ENCODE measurements around the gene KRT27. TPM values are rescaled to one million over a fixed set of nuclear protein-coding genes. Genes with fewer than 3 reads are reported as not detected.
"Not testable (repeated sequence)": the region's sequence is repeated elsewhere in the genome, so short reads cannot be mapped to it uniquely, and the experiment has no call there.

Gene KRT27
- total RNA-seq, 1 donor from 2014 or later, result not detected

DNA sequence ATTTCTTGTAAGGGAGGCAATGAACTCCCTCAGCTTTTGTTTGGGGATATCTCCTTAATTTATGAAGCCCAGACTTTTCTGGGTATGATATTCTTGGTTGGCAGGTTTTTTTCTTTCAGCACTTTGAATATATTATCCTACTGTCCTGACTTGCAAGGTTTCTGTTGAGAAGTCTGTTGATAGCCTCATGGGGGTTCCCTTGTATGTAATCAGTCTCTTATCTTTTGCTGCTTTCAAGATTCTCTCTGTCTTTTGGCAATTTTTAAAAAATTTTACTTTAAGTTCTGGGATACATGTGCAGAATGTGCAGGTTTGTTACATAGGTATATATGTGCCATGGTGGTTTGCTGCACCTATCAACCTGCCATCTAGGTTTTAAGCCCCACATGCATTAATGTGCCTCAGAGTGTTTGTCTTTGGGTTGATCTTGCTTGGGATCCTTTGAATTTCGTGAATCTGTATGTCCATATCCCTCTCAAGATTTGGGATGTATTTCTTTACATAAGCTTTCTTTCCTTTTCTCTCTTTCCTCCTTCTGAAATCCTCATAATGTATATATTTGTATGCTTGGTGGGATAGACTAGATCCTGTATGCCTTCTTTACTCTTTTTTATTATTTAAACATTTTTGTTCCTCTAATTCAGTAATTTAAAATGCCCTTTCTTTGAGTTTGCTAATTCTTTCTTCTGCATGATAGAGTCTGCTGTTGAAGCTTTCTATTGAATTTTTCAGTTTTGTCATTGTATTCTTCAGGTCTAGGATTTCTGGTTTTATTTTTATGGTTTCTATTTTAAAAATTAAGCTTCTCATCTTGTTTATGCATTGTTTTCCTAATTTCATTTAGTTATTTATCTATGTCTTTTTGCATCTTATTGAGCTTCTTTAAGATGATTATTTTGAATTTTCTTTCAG lies 22.0 kb downstream of the KRT27 start:
- no peak for TF ChIP-seq CTCF (IDR thresholded peaks at IDR 0.05; ENCODE audit: insufficient read depth, low read length, severe bottlenecking)
- Histone ChIP-seq H3K36me3 (ENCODE audit: control insufficient read depth, insufficient read depth, low read length) (no peaks in the 10 kb centered on the region), H3K27me3 (ENCODE audit: control insufficient read depth, insufficient read depth, low read length) (no peaks in the 10 kb centered on the region), H3K4me3 (ENCODE audit: low read depth, low read length) (no peak overlapping the region)
- no peak for DNase-seq (ENCODE audit: low read depth)
- FAIRE-seq, result no peak

DNA sequence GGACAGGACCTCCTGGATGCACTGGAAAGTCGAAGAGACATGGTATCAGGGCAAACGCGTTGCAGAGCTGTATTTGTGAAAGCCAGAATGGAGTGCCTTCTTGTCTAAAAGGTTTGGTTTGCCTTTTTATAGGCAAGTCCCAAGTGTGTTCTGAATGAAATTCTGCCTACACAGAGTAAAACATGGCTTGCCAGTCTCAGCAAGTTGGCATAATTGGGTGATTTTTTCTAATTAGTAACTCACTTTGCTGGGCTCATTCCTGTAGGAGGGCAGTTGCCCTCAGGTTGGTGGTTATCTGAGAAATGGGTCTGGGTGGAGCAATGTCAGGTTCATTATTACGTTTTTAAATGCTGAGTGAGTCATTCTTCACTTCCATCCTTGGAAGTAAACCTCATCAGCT lies 27.1 kb downstream of the KRT27 start, which contains the start of gene KRT25:
Gene KRT25 (minus strand): TSS at position 101 of the 400 bp plus-strand sequence. CDS start 60 bp downstream, at position 41.
- Histone ChIP-seq H3K4me3 (ENCODE audit: low read depth, low read length) (no peak within 1 kb of the TSS), H3K27me3 (ENCODE audit: control insufficient read depth, insufficient read depth, low read length) (no peaks in the 10 kb centered on the region), H3K36me3 (ENCODE audit: control insufficient read depth, insufficient read depth, low read length) (no peaks in the 10 kb centered on the region)
- TF ChIP-seq CTCF (IDR thresholded peaks at IDR 0.05; ENCODE audit: insufficient read depth, low read length, severe bottlenecking), result no peak
- FAIRE-seq (peak; percentile 32), DNase-seq (ENCODE audit: low read depth) (no peak)

DNA sequence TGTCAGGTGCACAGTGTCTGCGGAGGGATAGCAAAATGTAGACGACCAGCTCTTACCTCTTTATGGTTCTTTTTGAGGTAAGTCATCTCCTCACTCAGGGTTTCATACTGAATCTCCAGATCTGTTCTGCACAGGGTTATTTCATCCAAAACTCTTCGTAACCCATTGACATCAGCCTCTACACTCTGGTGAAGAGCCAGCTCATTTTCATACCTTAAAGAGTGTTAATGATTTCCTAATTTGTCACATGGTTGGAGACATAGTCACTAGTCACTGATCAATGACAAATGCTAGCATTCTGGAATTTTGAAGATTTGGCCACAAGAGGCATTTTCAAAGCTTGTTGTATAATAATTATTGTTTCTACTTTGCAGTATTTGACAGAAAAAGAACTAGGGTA lies 28.5 kb downstream of the KRT27 start:
- FAIRE-seq (no peak), DNase-seq (ENCODE audit: low read depth) (no peak)
- TF ChIP-seq CTCF (IDR thresholded peaks at IDR 0.05; ENCODE audit: insufficient read depth, low read length, severe bottlenecking), result no peak
- Histone ChIP-seq H3K4me3 (ENCODE audit: low read depth, low read length) (no peak overlapping the region), H3K36me3 (ENCODE audit: control insufficient read depth, insufficient read depth, low read length) (no peaks in the 10 kb centered on the region), H3K27me3 (ENCODE audit: control insufficient read depth, insufficient read depth, low read length) (no peaks in the 10 kb centered on the region)

DNA sequence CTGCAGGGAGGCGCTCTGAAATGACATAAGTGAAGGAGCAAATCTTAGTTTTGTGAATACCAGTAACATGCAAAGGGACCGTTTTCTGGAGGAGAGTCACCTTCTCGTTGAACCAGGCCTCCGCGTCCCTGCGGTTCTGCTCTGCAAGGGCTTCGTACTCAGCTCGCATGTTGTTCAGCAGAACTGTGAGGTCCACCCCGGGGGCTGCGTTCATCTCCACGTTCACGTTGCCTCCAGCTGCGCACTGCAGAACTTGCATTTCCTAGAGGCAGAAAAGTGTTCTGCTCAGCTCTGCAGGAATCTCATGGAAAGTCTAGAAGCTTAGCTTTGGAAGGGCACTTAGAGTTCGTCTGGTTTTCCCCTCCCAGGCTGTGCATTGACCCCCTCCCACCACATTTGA lies 31.3 kb downstream of the KRT27 start:
- no peak overlapping the region for H3K4me3 ChIP-seq (ENCODE audit: low read depth, low read length)
- no peaks in the 10 kb centered on the region for H3K27me3 ChIP-seq (ENCODE audit: control insufficient read depth, insufficient read depth, low read length)
- no peaks in the 10 kb centered on the region for H3K36me3 ChIP-seq (ENCODE audit: control insufficient read depth, insufficient read depth, low read length)
- DNase-seq (ENCODE audit: low read depth) (no peak), FAIRE-seq (no peak)
- TF ChIP-seq CTCF (IDR thresholded peaks at IDR 0.05; ENCODE audit: insufficient read depth, low read length, severe bottlenecking), result no peak

- Histone ChIP-seq H3K4me3 (ENCODE audit: low read depth, low read length) (no peak overlapping the region), H3K27me3 (ENCODE audit: control insufficient read depth, insufficient read depth, low read length) (no peaks in the 10 kb centered on the region), H3K36me3 (ENCODE audit: control insufficient read depth, insufficient read depth, low read length) (no peaks in the 10 kb centered on the region)
- DNase-seq (ENCODE audit: low read depth) (no peak), FAIRE-seq (no peak)
- no peak for TF ChIP-seq CTCF (IDR thresholded peaks at IDR 0.05; ENCODE audit: insufficient read depth, low read length, severe bottlenecking)
These were observed 32.0 kb downstream of the KRT27 start for GRCh38 chr17:40750391-40750790.

- H3K27me3 ChIP-seq (ENCODE audit: control insufficient read depth, insufficient read depth, low read length); H3K36me3 ChIP-seq (ENCODE audit: control insufficient read depth, insufficient read depth, low read length); FAIRE-seq: not testable (repeated sequence)
These were observed 33.7 kb downstream of the KRT27 start for GRCh38 chr17:40748666-40749065.

More at GRCh38 chr17:40748666-40749065, 33.7 kb downstream of the KRT27 start:
- not testable (repeated sequence) for H3K4me3 ChIP-seq (ENCODE audit: low read depth, low read length); DNase-seq (ENCODE audit: low read depth)
